Vagina (tissue), 2 donors: ENCODE measurements around the gene IMP3. TPM values are rescaled to one million over a fixed set of nuclear protein-coding genes. Genes with fewer than 3 reads are reported as not detected.
A peak's percentile ranks its signal among the peaks of the same experiment; 100 is the strongest.

Experiments
- DNase-seq, 2 donors: peaks; one replicate each; pipeline ENCODE4 v3.0.0-alpha.2; 2017; ENCODE audit errors: extremely low spot score in 2 of 2
- H3K27ac ChIP-seq: fragments of 200-600 bp; sonication (generic); one replicate; pipeline ENCODE4 v1.5.1; 2019
- H3K27me3 ChIP-seq: fragments of 200-600 bp; sonication (generic); one replicate; pipeline ENCODE4 v1.5.1; 2019
- H3K36me3 ChIP-seq, 2 donors: fragments of 200-600 bp; sonication (generic); one replicate each; pipeline ENCODE4 v1.5.1; 2017 to 2019
- H3K4me1 ChIP-seq: fragments of 200-600 bp; sonication (generic); one replicate; pipeline ENCODE4 v1.5.1; 2019
- H3K4me3 ChIP-seq, 2 donors: fragments of 200-600 bp; sonication (generic); 1 replicate in 1 of 2; 2 replicates in 1 of 2; pipeline ENCODE4 v1.5.1; 2016 to 2019
- H3K9me3 ChIP-seq: fragments of 200-600 bp; sonication (generic); one replicate; pipeline ENCODE4 v1.5.1; 2019
- CTCF ChIP-seq, 3 experiments: fragments of 450-650 bp in 2 of 3; fragments of 200-600 bp in 1 of 3; sonication (generic) in 1 of 3; IDR thresholded peaks; one replicate each; pipeline ENCODE4 v1.5.1; 2017 to 2019; ENCODE audit warnings: antibody characterized with exemption in 3 of 3, mild to moderate bottlenecking in 2 of 3, moderate library complexity in 2 of 3
- POLR2A ChIP-seq, 2 donors: fragments of 450-650 bp; IDR thresholded peaks; one replicate each; pipeline ENCODE4 v1.6.1; 2017; ENCODE audit warnings: antibody characterized with exemption in 2 of 2, mild to moderate bottlenecking in 2 of 2, moderate library complexity in 2 of 2
- POLR2AphosphoS5 ChIP-seq, 2 donors: sonication (generic); formaldehyde crosslinking; IDR thresholded peaks; one replicate each; pipeline ENCODE4 v1.9.0; 2017; ENCODE audit warnings: antibody characterized with exemption in 2 of 2, mild to moderate bottlenecking in 2 of 2, low read depth in 1 of 2; ENCODE audit not compliant: insufficient read depth in 1 of 2
- intact Hi-C: fragments of 100-400 bp; cut with DNase I; formaldehyde crosslinking; loops from one replicate; pipeline ENCODE4 v1.15.1; 2023
- total RNA-seq: library from RNA; depleted of rRNA; stranded (reverse); fragments of >200 nt; gene quantifications from one replicate; pipeline ENCODE4 v1.2.3, GENCODE V29; 2016

IMP3 gene
- total RNA-seq, 1 donor from 2014 or later = 109 TPM

- H3K36me3 ChIP-seq = peaks cover 0 to 7% of the 10 kb centered on the region in 2 donors
- no peaks in the 10 kb centered on the region for H3K27me3 ChIP-seq
- TF ChIP-seq POLR2AphosphoS5 (IDR thresholded peaks at IDR 0.05; ENCODE audit: insufficient read depth in 1 of 2, low read depth in 1 of 2) = peak in 1 of 2 donors; percentile 72
- TF ChIP-seq POLR2A (IDR thresholded peaks at IDR 0.05) = no peak
- no peak for TF ChIP-seq CTCF (IDR thresholded peaks at IDR 0.05)
- intact Hi-C loops = no loop called here
- peaks cover 51% of the 10 kb centered on the region for H3K4me1 ChIP-seq
- DNase-seq = peak in 1 of 2 donors; percentile 90
- peak overlapping the region; percentile 93 for H3K27ac ChIP-seq
- H3K9me3 ChIP-seq = no peaks in the 10 kb centered on the region
- H3K4me3 ChIP-seq = peak overlapping the region; percentile 67 to 70
Observed at GRCh38 chr15:75646944-75647364, 6.9 kb upstream of the IMP3 start.

- Histone ChIP-seq H3K9me3 (no peaks in the 10 kb centered on the region), H3K4me3 (peak overlapping the region; percentile 67 to 70), H3K4me1 (peaks cover 46% of the 10 kb centered on the region), H3K27me3 (no peaks in the 10 kb centered on the region), H3K36me3 (peaks cover 0 to 7% of the 10 kb centered on the region in 2 donors), H3K27ac (peak overlapping the region; percentile 93)
- TF ChIP-seq POLR2AphosphoS5 (IDR thresholded peaks at IDR 0.05; ENCODE audit: insufficient read depth in 1 of 2, low read depth in 1 of 2) (no peak), CTCF (IDR thresholded peaks at IDR 0.05) (no peak), POLR2A (IDR thresholded peaks at IDR 0.05) (no peak)
- intact Hi-C loops = no loop called here
- DNase-seq = no peak
Observed at GRCh38 chr15:75646112-75646943, 6.3 kb upstream of the IMP3 start.

GRCh38 chr15:75644376-75644775, 4.4 kb upstream of the IMP3 start:
- H3K4me1 ChIP-seq = peaks cover 35% of the 10 kb centered on the region
- no peak overlapping the region for H3K27ac ChIP-seq
- DNase-seq = no peak
- H3K27me3 ChIP-seq = no peaks in the 10 kb centered on the region
- intact Hi-C loops = no loop called here
- H3K36me3 ChIP-seq = no peaks in the 10 kb centered on the region
- no peaks in the 10 kb centered on the region for H3K9me3 ChIP-seq
- H3K4me3 ChIP-seq = no peak overlapping the region
- TF ChIP-seq POLR2A (IDR thresholded peaks at IDR 0.05) = no peak
- TF ChIP-seq POLR2AphosphoS5 (IDR thresholded peaks at IDR 0.05; ENCODE audit: insufficient read depth in 1 of 2, low read depth in 1 of 2) = no peak
- TF ChIP-seq CTCF (IDR thresholded peaks at IDR 0.05) = no peak

GRCh38 chr15:75641603-75642002, 1.6 kb upstream of the IMP3 start:
- intact Hi-C loops = no loop called here
- Histone ChIP-seq H3K36me3 (no peaks in the 10 kb centered on the region), H3K4me3 (no peak overlapping the region), H3K4me1 (peaks cover 49% of the 10 kb centered on the region), H3K27ac (no peak overlapping the region), H3K9me3 (no peaks in the 10 kb centered on the region), H3K27me3 (no peaks in the 10 kb centered on the region)
- no peak for DNase-seq
- TF ChIP-seq POLR2AphosphoS5 (IDR thresholded peaks at IDR 0.05; ENCODE audit: insufficient read depth in 1 of 2, low read depth in 1 of 2) (no peak), CTCF (IDR thresholded peaks at IDR 0.05) (no peak), POLR2A (IDR thresholded peaks at IDR 0.05) (no peak)

- no peaks in the 10 kb centered on the region for H3K36me3 ChIP-seq
- H3K9me3 ChIP-seq = no peaks in the 10 kb centered on the region
- no peak for DNase-seq
- intact Hi-C loops = no loop called here
- H3K27me3 ChIP-seq = no peaks in the 10 kb centered on the region
- H3K4me3 ChIP-seq = no peak overlapping the region
- no peak for TF ChIP-seq POLR2AphosphoS5 (IDR thresholded peaks at IDR 0.05; ENCODE audit: insufficient read depth in 1 of 2, low read depth in 1 of 2)
- no peak for TF ChIP-seq POLR2A (IDR thresholded peaks at IDR 0.05)
- TF ChIP-seq CTCF (IDR thresholded peaks at IDR 0.05) = no peak
- no peak overlapping the region for H3K27ac ChIP-seq
- H3K4me1 ChIP-seq = peaks cover 49% of the 10 kb centered on the region
Observed at GRCh38 chr15:75641179-75641503, 1.1 kb upstream of the IMP3 start.
